Sigmoid colon (tissue), 4 donors: ENCODE measurements around the gene PMF1.

Experiments
- POLR2A ChIP-seq, 2 donors: fragments of 450-650 bp; IDR thresholded peaks; one replicate each; pipeline ENCODE4 v1.6.1; 2016; ENCODE audit warnings: antibody characterized with exemption in 2 of 2, mild to moderate bottlenecking in 2 of 2, moderate library complexity in 2 of 2
- POLR2AphosphoS5 ChIP-seq, 4 donors: sonication (generic); formaldehyde crosslinking; IDR thresholded peaks; one replicate each; pipeline ENCODE4 v1.6.1; 2017; ENCODE audit warnings: antibody characterized with exemption in 4 of 4
- TF ChIP-seq, protein P1 (sequence below), 4 experiments: fragments of 450-650 bp in 3 of 4; fragments of 200-600 bp in 1 of 4; IDR thresholded peaks; one replicate each; pipeline ENCODE4 v1.5.1; 2016 to 2019; ENCODE audit warnings: antibody characterized with exemption in 4 of 4, mild to moderate bottlenecking in 3 of 4, moderate library complexity in 2 of 4

DNA sequence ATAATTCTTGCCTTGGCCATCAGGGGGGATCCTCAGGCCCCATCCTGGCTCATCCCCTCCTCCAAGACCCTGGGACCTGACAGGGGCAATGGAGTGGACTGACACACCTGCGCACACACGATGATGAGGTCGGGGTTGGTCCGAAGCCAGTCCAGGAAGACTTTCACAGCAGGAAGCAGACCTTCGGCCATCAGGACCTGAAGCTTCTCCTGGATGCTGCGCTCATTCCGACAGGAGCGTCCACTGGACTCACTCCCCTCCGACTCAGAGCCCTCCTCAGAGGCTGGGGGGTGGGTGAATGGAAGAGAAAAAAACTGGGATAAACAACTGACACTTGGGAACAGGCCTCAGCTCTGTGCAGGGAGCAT is 50.5 kb downstream of the PMF1 start:
- TF ChIP-seq POLR2AphosphoS5 (IDR thresholded peaks at IDR 0.05) = no peak
- TF ChIP-seq, protein P1, sequence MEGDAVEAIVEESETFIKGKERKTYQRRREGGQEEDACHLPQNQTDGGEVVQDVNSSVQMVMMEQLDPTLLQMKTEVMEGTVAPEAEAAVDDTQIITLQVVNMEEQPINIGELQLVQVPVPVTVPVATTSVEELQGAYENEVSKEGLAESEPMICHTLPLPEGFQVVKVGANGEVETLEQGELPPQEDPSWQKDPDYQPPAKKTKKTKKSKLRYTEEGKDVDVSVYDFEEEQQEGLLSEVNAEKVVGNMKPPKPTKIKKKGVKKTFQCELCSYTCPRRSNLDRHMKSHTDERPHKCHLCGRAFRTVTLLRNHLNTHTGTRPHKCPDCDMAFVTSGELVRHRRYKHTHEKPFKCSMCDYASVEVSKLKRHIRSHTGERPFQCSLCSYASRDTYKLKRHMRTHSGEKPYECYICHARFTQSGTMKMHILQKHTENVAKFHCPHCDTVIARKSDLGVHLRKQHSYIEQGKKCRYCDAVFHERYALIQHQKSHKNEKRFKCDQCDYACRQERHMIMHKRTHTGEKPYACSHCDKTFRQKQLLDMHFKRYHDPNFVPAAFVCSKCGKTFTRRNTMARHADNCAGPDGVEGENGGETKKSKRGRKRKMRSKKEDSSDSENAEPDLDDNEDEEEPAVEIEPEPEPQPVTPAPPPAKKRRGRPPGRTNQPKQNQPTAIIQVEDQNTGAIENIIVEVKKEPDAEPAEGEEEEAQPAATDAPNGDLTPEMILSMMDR (IDR thresholded peaks at IDR 0.05) = no peak
- TF ChIP-seq POLR2A (IDR thresholded peaks at IDR 0.05) = no peak
